Measurements from ENCODE around the gene CFAP97D2.

- no peak for TF ChIP-seq CTCF (IDR thresholded peaks at IDR 0.05)
- no peak for TF ChIP-seq POLR2A (IDR thresholded peaks at IDR 0.05)
These were observed 49.4 kb upstream of the CFAP97D2 start for GRCh38 chr13:114129649-114130062.
